Measurements from ENCODE around the gene DLL4. TPM values are rescaled to one million over a fixed set of nuclear protein-coding genes. Genes with fewer than 3 reads are reported as not detected.

The DLL4 gene
- total and polyA plus RNA-seq, 10 of the 15 experiments (the other 5 are each of a cell fraction or from before 2014, with no cell fraction given): 0.04 to 0.16 (median 0.09) TPM; not detected in 6

DNA sequence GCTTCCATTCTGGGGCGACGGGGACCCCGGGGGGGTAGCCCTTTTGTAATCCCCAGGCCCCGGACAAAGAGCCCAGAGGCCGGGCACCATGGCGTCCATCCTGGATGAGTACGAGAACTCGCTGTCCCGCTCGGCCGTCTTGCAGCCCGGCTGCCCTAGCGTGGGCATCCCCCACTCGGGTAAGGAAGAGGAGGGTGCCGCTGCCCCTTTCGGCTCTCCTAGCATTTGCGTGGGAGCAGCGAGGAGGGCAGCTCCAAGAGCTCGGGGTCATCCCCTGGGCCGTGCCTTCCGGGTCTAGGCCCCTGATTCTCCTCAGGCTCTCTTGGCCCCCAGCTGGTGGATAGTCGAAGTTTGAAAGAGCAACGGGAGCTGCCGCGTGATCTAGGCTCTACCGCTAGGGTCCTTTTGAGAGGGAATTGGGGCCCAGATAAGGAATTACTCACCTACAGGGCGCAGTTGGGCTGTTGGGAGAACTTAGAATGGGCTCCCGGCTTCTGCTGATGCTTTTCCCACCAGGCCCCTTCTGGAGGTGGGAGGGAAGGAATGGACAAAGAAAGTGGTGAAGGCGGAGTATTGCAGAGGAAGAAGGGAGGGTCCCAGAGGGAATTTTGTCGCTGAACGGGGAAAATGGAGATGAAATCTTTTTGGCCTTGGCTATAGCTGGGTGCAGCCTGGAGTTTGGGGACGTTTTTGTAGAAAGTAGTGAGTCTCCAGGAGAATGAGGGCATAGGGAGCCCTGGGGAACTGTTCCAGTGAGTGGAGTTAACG, 34.3 kb upstream of the DLL4 start (continued):
- TF ChIP-seq, protein P1, sequence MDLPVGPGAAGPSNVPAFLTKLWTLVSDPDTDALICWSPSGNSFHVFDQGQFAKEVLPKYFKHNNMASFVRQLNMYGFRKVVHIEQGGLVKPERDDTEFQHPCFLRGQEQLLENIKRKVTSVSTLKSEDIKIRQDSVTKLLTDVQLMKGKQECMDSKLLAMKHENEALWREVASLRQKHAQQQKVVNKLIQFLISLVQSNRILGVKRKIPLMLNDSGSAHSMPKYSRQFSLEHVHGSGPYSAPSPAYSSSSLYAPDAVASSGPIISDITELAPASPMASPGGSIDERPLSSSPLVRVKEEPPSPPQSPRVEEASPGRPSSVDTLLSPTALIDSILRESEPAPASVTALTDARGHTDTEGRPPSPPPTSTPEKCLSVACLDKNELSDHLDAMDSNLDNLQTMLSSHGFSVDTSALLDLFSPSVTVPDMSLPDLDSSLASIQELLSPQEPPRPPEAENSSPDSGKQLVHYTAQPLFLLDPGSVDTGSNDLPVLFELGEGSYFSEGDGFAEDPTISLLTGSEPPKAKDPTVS (IDR thresholded peaks at IDR 0.05; ENCODE audit: low read depth, low read length): no peak
- TF ChIP-seq RCOR1 (conservative IDR thresholded peaks at IDR 0.05; ENCODE audit: low read depth, low read length): no peak
- TF ChIP-seq, protein P2, sequence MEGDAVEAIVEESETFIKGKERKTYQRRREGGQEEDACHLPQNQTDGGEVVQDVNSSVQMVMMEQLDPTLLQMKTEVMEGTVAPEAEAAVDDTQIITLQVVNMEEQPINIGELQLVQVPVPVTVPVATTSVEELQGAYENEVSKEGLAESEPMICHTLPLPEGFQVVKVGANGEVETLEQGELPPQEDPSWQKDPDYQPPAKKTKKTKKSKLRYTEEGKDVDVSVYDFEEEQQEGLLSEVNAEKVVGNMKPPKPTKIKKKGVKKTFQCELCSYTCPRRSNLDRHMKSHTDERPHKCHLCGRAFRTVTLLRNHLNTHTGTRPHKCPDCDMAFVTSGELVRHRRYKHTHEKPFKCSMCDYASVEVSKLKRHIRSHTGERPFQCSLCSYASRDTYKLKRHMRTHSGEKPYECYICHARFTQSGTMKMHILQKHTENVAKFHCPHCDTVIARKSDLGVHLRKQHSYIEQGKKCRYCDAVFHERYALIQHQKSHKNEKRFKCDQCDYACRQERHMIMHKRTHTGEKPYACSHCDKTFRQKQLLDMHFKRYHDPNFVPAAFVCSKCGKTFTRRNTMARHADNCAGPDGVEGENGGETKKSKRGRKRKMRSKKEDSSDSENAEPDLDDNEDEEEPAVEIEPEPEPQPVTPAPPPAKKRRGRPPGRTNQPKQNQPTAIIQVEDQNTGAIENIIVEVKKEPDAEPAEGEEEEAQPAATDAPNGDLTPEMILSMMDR (IDR thresholded peaks at IDR 0.05 in 2 of 3, conservative IDR thresholded peaks at IDR 0.05 in 1 of 3; ENCODE audit: control insufficient read depth in 2 of 3, extremely low read depth in 1 of 3, insufficient read depth in 1 of 3, low read depth in 3 of 3, low read length in 3 of 3): peak; percentile 28 to 66 (median 59)
- TF ChIP-seq, protein P3, sequence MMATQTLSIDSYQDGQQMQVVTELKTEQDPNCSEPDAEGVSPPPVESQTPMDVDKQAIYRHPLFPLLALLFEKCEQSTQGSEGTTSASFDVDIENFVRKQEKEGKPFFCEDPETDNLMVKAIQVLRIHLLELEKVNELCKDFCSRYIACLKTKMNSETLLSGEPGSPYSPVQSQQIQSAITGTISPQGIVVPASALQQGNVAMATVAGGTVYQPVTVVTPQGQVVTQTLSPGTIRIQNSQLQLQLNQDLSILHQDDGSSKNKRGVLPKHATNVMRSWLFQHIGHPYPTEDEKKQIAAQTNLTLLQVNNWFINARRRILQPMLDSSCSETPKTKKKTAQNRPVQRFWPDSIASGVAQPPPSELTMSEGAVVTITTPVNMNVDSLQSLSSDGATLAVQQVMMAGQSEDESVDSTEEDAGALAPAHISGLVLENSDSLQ (IDR thresholded peaks at IDR 0.05): no peak
- TF ChIP-seq, protein P4, sequence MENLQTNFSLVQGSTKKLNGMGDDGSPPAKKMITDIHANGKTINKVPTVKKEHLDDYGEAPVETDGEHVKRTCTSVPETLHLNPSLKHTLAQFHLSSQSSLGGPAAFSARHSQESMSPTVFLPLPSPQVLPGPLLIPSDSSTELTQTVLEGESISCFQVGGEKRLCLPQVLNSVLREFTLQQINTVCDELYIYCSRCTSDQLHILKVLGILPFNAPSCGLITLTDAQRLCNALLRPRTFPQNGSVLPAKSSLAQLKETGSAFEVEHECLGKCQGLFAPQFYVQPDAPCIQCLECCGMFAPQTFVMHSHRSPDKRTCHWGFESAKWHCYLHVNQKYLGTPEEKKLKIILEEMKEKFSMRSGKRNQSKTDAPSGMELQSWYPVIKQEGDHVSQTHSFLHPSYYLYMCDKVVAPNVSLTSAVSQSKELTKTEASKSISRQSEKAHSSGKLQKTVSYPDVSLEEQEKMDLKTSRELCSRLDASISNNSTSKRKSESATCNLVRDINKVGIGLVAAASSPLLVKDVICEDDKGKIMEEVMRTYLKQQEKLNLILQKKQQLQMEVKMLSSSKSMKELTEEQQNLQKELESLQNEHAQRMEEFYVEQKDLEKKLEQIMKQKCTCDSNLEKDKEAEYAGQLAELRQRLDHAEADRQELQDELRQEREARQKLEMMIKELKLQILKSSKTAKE (IDR thresholded peaks at IDR 0.05; ENCODE audit: low read depth, poor library complexity, severe bottlenecking): no peak
- TF ChIP-seq, protein P5, sequence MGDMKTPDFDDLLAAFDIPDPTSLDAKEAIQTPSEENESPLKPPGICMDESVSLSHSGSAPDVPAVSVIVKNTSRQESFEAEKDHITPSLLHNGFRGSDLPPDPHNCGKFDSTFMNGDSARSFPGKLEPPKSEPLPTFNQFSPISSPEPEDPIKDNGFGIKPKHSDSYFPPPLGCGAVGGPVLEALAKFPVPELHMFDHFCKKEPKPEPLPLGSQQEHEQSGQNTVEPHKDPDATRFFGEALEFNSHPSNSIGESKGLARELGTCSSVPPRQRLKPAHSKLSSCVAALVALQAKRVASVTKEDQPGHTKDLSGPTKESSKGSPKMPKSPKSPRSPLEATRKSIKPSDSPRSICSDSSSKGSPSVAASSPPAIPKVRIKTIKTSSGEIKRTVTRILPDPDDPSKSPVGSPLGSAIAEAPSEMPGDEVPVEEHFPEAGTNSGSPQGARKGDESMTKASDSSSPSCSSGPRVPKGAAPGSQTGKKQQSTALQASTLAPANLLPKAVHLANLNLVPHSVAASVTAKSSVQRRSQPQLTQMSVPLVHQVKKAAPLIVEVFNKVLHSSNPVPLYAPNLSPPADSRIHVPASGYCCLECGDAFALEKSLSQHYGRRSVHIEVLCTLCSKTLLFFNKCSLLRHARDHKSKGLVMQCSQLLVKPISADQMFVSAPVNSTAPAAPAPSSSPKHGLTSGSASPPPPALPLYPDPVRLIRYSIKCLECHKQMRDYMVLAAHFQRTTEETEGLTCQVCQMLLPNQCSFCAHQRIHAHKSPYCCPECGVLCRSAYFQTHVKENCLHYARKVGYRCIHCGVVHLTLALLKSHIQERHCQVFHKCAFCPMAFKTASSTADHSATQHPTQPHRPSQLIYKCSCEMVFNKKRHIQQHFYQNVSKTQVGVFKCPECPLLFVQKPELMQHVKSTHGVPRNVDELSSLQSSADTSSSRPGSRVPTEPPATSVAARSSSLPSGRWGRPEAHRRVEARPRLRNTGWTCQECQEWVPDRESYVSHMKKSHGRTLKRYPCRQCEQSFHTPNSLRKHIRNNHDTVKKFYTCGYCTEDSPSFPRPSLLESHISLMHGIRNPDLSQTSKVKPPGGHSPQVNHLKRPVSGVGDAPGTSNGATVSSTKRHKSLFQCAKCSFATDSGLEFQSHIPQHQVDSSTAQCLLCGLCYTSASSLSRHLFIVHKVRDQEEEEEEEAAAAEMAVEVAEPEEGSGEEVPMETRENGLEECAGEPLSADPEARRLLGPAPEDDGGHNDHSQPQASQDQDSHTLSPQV (IDR thresholded peaks at IDR 0.05): no peak
- TF ChIP-seq NFXL1 (IDR thresholded peaks at IDR 0.05; ENCODE audit: borderline replicate concordance): no peak
- TF ChIP-seq SREBF1 (IDR thresholded peaks at IDR 0.05; ENCODE audit: low read length): no peak
- no peak for TF ChIP-seq GABPA (IDR thresholded peaks at IDR 0.05; ENCODE audit: low read depth)
- no peak for TF ChIP-seq TAF1 (IDR thresholded peaks at IDR 0.05; ENCODE audit: borderline replicate concordance, low read depth, low read length)
- no peak for TF ChIP-seq IRF4 (IDR thresholded peaks at IDR 0.05; ENCODE audit: low read depth, low read length)
- TF ChIP-seq RUNX3 (IDR thresholded peaks at IDR 0.05; ENCODE audit: low read length): no peak
- TF ChIP-seq, protein P6, sequence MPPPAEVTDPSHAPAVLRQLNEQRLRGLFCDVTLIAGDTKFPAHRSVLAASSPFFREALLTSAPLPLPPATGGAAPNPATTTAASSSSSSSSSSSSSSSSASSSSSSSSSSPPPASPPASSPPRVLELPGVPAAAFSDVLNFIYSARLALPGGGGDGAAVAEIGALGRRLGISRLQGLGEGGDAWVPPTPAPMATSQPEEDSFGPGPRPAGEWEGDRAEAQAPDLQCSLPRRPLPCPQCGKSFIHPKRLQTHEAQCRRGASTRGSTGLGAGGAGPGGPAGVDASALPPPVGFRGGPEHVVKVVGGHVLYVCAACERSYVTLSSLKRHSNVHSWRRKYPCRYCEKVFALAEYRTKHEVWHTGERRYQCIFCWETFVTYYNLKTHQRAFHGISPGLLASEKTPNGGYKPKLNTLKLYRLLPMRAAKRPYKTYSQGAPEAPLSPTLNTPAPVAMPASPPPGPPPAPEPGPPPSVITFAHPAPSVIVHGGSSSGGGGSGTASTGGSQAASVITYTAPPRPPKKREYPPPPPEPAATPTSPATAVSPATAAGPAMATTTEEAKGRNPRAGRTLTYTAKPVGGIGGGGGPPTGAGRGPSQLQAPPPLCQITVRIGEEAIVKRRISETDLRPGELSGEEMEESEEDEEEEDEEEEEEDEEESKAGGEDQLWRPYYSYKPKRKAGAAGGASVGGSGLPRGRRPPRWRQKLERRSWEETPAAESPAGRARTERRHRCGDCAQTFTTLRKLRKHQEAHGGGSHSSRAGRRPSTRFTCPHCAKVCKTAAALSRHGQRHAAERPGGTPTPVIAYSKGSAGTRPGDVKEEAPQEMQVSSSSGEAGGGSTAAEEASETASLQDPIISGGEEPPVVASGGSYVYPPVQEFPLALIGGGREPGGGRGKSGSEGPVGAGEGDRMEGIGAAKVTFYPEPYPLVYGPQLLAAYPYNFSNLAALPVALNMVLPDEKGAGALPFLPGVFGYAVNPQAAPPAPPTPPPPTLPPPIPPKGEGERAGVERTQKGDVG (CRISPR knock-in tag; IDR thresholded peaks at IDR 0.05): no peak

Data from GM12878 (cell line).